Prostate gland (tissue), 2 donors: ENCODE measurements around the gene NSD1. TPM values are rescaled to one million over a fixed set of nuclear protein-coding genes. Genes with fewer than 3 reads are reported as not detected.

ENCODE experiments used
- DNase-seq: peaks from one replicate; pipeline ENCODE4 v3.0.0-alpha.2; 2019; ENCODE audit warnings: low spot score
- H3K27ac ChIP-seq, 2 donors: fragments of 200-600 bp; sonication (generic); 2 replicates each; pipeline ENCODE4 v1.5.1; 2017 to 2019
- H3K27me3 ChIP-seq: fragments of 200-600 bp; sonication (generic); replicated peaks from 2 replicates; pipeline ENCODE4 v1.5.1; 2019; ENCODE audit not compliant: insufficient read depth
- H3K36me3 ChIP-seq, 2 donors: fragments of 200-600 bp; sonication (generic); 1 replicate in 1 of 2; 2 replicates in 1 of 2; pipeline versions ENCODE4 v1.5.1 to v1.8.1; 2017 to 2019
- H3K4me1 ChIP-seq: fragments of 200-600 bp; sonication (generic); replicated peaks from 2 replicates; pipeline ENCODE4 v1.5.1; 2019
- H3K4me3 ChIP-seq, 2 donors: fragments of 200-600 bp; sonication (generic); 2 replicates each; pipeline ENCODE4 v1.5.1; 2017 to 2019
- H3K9me3 ChIP-seq: fragments of 200-600 bp; sonication (generic); 2 replicates; pipeline ENCODE4 v1.5.1; 2017
- POLR2A ChIP-seq: fragments of 450-650 bp; IDR thresholded peaks from one replicate; pipeline ENCODE4 v1.6.1; 2016; ENCODE audit warnings: antibody characterized with exemption, mild to moderate bottlenecking
- POLR2AphosphoS5 ChIP-seq: sonication (generic); formaldehyde crosslinking; IDR thresholded peaks from one replicate; pipeline ENCODE4 v1.6.1; 2017; ENCODE audit warnings: antibody characterized with exemption
- WGBS: methylation state at CpG from one replicate; pipeline ENCODE4 v1.1.5; 2018; 5-methylcytosine and 5-hydroxymethylcytosine counted together
- intact Hi-C: fragments of 100-400 bp; cut with DNase I; formaldehyde crosslinking; loops from one replicate; pipeline ENCODE4 v1.14.2; 2022
- total RNA-seq, 2 donors: library from RNA; depleted of rRNA; stranded (reverse); fragments of >200 nt; gene quantifications; one replicate each; pipeline ENCODE4 v1.1.0, GENCODE V29; 2016
- TF ChIP-seq, protein P1 (sequence below), 4 experiments: fragments of 200-600 bp in 2 of 4; fragments of 450-650 bp in 2 of 4; sonication (generic) in 2 of 4; IDR thresholded peaks; 1 replicate in 3 of 4; 2 replicates in 1 of 4; pipeline ENCODE4 v1.5.1; 2016 to 2019; ENCODE audit warnings: antibody characterized with exemption in 4 of 4, mild to moderate bottlenecking in 2 of 4, moderate library complexity in 2 of 4

The NSD1 gene
- total RNA-seq, 2 donors from 2014 or later, result 37.2 to 53.9 TPM

DNA sequence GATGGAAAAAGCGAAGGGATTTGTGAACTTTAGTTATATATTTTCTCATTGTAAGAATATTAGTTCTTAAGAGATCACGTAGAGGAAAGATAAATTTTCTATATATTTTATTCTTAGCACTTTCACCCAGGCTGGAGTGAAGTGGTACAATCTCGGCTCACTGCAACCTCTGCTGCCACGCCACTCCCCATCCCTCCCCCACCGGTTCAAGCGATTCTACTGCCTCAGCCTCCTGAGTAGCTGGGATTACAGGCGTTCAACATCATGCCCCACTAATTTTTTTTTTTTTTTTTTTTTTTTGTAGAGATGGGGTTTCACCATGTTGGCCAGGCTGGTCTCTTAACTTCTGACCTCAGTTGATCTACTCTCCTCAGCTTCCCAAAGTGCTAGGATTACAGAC lies 127.4 kb downstream of the NSD1 start:
- no peaks in the 10 kb centered on the region for H3K4me1 ChIP-seq
- peaks cover 0 to 5% of the 10 kb centered on the region in 2 donors for H3K36me3 ChIP-seq
- DNase-seq, result no peak
- no peak overlapping the region for H3K27ac ChIP-seq
- intact Hi-C loops, result no loop called here
- no peak overlapping the region for H3K4me3 ChIP-seq
- TF ChIP-seq POLR2AphosphoS5 (no peak), POLR2A (no peak)
- TF ChIP-seq, protein P1, sequence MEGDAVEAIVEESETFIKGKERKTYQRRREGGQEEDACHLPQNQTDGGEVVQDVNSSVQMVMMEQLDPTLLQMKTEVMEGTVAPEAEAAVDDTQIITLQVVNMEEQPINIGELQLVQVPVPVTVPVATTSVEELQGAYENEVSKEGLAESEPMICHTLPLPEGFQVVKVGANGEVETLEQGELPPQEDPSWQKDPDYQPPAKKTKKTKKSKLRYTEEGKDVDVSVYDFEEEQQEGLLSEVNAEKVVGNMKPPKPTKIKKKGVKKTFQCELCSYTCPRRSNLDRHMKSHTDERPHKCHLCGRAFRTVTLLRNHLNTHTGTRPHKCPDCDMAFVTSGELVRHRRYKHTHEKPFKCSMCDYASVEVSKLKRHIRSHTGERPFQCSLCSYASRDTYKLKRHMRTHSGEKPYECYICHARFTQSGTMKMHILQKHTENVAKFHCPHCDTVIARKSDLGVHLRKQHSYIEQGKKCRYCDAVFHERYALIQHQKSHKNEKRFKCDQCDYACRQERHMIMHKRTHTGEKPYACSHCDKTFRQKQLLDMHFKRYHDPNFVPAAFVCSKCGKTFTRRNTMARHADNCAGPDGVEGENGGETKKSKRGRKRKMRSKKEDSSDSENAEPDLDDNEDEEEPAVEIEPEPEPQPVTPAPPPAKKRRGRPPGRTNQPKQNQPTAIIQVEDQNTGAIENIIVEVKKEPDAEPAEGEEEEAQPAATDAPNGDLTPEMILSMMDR (IDR thresholded peaks at IDR 0.05), result no peak
- H3K9me3 ChIP-seq, result no peaks in the 10 kb centered on the region
- 94% methylated on average over 7 of the region's 7 CpGs for WGBS
- H3K27me3 ChIP-seq, result no peaks in the 10 kb centered on the region

GRCh38 chr5:177261510-177261909 lies 127.9 kb downstream of the NSD1 start:
- no peaks in the 10 kb centered on the region for H3K27me3 ChIP-seq
- no peak overlapping the region for H3K27ac ChIP-seq
- no peak overlapping the region for H3K4me3 ChIP-seq
- peaks cover 0 to 5% of the 10 kb centered on the region in 2 donors for H3K36me3 ChIP-seq
- no peak for TF ChIP-seq POLR2AphosphoS5
- TF ChIP-seq, protein P1 (IDR thresholded peaks at IDR 0.05), result no peak
- no peak for TF ChIP-seq POLR2A
- H3K4me1 ChIP-seq, result no peaks in the 10 kb centered on the region
- WGBS, result 92% methylated on average over 1 of the region's 1 CpG
- DNase-seq, result no peak
- intact Hi-C loops, result no loop called here
- no peaks in the 10 kb centered on the region for H3K9me3 ChIP-seq

DNA sequence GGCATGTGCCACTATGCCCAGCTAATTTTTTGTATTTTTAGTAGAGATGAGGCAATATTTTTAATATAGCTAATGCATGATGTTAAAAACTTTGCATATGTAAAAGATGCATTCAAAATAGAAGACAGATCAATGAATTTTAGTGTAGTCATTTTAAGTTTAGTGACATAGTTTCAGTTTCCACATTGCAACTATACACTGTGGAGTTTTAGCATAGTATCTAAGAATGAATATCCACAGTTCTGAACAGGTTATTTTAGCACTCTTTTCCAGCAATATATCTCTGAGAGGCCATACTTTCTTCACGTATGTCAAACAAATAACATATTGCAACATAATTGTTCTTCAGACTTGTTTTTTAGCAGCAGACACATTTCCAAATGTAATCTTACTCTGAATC lies 130.6 kb downstream of the NSD1 start:
- Histone ChIP-seq H3K36me3 (peaks cover 0 to 5% of the 10 kb centered on the region in 2 donors), H3K27ac (no peak overlapping the region), H3K4me1 (no peaks in the 10 kb centered on the region), H3K27me3 (no peaks in the 10 kb centered on the region), H3K4me3 (no peak overlapping the region), H3K9me3 (no peaks in the 10 kb centered on the region)
- TF ChIP-seq, protein P1 (IDR thresholded peaks at IDR 0.05), result no peak
- no peak for TF ChIP-seq POLR2A
- TF ChIP-seq POLR2AphosphoS5, result no peak
- no peak for DNase-seq
- intact Hi-C loops, result no loop called here
- WGBS, result 82% methylated on average over 1 of the region's 1 CpG

GRCh38 chr5:177265395-177265794 lies 131.8 kb downstream of the NSD1 start:
- H3K9me3 ChIP-seq, result no peaks in the 10 kb centered on the region
- no peak overlapping the region for H3K4me3 ChIP-seq
- 93% methylated on average over 16 of the region's 16 CpGs for WGBS
- H3K36me3 ChIP-seq, result peaks cover 0 to 5% of the 10 kb centered on the region in 2 donors
- no peak overlapping the region for H3K27ac ChIP-seq
- DNase-seq, result no peak
- no peak for TF ChIP-seq POLR2AphosphoS5
- TF ChIP-seq, protein P1 (IDR thresholded peaks at IDR 0.05), result no peak
- TF ChIP-seq POLR2A, result no peak
- intact Hi-C loops, result no loop called here
- no peaks in the 10 kb centered on the region for H3K4me1 ChIP-seq
- no peaks in the 10 kb centered on the region for H3K27me3 ChIP-seq

GRCh38 chr5:177269232-177269895 lies 135.8 kb downstream of the NSD1 start:
- peaks cover 0 to 5% of the 10 kb centered on the region in 2 donors for H3K36me3 ChIP-seq
- TF ChIP-seq, protein P1 (IDR thresholded peaks at IDR 0.05), result no peak
- TF ChIP-seq POLR2A (no peak), POLR2AphosphoS5 (no peak)
- 93% methylated on average over 7 of the region's 7 CpGs for WGBS
- no peak overlapping the region for H3K4me3 ChIP-seq
- H3K9me3 ChIP-seq, result no peaks in the 10 kb centered on the region
- H3K27ac ChIP-seq, result no peak overlapping the region
- H3K27me3 ChIP-seq, result no peaks in the 10 kb centered on the region
- DNase-seq, result no peak
- H3K4me1 ChIP-seq, result no peaks in the 10 kb centered on the region
- intact Hi-C loops, result no loop called here
